Activated CD4-positive, alpha-beta T cell treated with anti-CD3 and anti-CD28 coated beads for 1 hour (primary cell): ENCODE data around the gene LRIT2.
"Not testable (repeated sequence)": the region's sequence is repeated elsewhere in the genome, so short reads cannot be mapped to it uniquely, and the experiment has no call there.

Experiments used
- DNase-seq: peaks from one replicate; pipeline ENCODE4 v3.0.0-alpha.2; 2020

LRIT2 gene

GRCh38 chr10:84204122-84204521 is 21.2 kb downstream of the LRIT2 start:
- no peak for DNase-seq

GRCh38 chr10:84202349-84202748 is 23.0 kb downstream of the LRIT2 start:
- no peak for DNase-seq

DNA sequence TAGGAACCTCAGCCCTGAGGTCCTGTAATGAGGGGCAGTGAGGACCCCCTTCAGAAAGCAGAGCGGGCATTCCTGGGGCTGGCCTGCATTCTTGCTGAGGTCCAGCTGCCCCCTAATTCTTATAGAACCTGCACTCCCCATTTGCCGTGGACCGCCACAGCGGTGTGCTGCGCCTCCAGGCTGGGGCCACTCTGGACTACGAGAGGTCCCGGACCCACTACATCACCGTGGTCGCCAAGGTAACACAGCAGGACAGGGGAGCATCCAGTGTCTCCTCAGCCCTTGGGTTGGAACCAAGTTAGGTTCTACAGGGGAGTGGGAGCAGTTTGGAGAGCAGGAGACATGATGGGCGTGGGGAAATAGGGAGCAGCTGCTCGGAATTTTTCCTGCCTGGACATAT is 23.7 kb downstream of the LRIT2 start:
- no peak for DNase-seq

DNA sequence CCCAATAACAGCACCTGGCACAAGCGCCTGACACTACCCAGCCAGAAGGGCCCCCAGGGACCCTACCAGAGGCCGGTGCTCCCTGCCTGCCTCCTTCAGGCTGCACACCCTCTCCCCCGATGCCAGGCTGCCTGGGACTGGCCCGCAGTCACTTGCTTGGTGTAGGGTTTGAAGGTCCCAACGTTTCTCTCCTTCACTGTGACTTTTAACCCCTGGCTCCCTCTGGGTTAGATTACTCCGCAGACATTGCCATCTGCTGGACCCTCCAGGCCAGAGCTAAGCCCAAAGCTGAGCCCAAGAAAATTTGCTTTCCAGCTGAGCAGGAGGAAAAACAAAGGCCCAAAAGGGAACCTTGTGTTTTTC is 24.1 kb downstream of the LRIT2 start:
- DNase-seq = no peak

- no peak for DNase-seq
Measured at GRCh38 chr10:84200537-84201243, 24.7 kb downstream of the LRIT2 start.

DNA sequence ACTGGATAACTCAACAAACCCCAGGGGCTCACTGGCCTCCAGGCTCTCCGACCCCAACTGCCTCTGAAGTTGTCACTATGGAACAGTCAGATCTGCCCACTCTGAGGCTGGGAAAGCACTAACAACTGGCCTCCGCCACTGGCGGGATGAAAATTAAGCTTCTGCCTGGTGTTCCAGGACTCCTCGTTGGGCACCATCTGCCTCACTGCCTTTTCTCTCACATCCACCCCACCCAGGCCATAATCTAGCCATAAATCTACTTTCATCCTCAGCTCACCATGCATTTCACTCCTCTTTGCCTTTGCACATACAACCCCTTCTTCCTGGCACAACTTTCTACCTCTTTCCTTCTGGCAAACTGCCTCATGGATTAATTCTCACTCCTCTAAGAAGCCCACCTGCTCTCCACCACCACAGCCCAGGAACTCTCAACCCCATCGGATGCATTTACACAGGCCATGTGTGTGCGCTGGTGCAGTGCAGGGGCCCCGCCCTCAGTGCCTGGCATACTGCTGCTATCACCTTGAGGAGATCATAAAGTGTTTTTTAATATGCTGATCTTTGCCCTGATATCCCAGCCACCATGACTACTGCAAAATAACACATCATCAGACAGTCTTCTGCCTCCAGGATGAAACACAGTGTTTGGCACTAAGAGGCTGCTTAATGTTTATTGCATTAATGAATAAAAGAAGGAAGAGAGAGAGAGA is 27.0 kb downstream of the LRIT2 start:
- DNase-seq = no peak

GRCh38 chr10:84197643-84198042 is 27.7 kb downstream of the LRIT2 start:
- no peak for DNase-seq

GRCh38 chr10:84196941-84197340 is 28.4 kb downstream of the LRIT2 start:
- DNase-seq = no peak

- no peak for DNase-seq
Measured at GRCh38 chr10:84196083-84196482, 29.3 kb downstream of the LRIT2 start.

DNA sequence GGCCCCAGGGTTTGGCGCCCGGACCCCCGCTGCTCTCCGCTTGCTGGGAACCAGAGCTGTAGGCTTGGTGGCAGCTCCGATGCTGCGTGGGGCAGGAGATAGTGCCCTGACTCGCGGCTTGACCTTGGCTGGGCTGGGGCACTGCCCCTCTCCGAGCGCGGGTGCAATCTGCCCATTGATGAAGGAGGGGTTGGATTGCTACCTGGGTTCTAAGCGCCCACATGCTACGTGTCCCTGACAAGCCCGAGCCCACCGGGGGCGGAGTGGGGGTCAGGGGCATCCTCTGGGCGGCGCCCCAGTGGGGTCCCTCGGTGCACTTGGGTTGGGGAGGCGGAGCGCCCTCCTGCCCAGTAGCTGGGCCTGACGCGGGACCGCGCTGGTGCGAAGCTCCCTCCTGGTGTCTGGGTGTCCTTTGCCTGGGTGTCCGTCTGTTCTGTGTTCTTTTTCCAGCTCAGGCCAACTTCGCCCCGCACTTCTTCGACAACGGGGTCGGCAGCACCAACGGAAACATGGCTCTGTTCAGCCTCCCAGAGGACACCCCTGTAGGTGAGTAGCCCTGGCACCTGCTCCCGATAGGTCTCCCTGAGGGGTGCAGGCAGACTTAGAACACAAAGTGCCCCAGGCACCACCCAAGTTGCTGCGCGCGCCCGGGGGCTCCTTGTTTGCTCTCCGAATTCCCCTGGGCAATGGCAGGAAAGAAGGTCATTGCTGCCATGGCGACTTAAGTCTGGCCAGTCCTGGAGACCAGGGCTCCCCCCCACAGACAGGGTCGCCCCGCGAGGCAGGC is 30.1 kb downstream of the LRIT2 start:
- DNase-seq = no peak

DNA sequence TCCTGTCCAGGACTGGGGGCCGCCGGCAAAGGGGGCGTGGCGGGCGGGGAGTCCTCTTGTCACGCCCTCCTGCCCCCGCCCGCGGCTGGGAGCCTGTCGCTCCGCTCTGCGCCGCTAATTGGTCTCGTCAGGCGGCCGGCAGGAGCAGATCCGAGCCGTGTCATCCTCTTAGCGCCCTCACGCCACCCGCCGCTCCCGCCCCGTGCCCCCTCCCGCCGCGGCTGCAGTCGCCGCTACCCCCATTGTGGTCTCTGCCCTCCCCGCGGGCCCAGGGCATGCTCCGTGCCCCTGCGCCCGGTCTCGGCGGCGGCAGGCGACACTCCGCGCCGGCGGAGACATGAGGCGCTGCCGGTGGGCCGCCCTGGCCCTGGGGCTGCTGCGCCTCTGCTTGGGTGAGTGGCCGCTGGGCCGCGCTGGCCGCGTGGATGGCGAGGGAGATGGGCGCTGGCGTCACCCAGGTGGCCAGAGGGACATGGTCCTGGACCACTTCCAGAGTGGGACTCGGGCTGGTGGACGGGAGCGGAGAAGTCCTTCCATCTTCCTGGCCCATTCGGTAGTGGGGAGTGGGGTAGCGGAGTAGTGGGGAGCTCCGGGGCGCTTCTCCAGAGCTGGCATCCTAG is 30.8 kb downstream of the LRIT2 start, which contains the start of gene CDHR1:
Gene CDHR1, plus strand, starts transcription at position 114 of the 620 bp plus-strand sequence. Its CDS starts 224 bp downstream, at position 338.
- DNase-seq = no peak

DNA sequence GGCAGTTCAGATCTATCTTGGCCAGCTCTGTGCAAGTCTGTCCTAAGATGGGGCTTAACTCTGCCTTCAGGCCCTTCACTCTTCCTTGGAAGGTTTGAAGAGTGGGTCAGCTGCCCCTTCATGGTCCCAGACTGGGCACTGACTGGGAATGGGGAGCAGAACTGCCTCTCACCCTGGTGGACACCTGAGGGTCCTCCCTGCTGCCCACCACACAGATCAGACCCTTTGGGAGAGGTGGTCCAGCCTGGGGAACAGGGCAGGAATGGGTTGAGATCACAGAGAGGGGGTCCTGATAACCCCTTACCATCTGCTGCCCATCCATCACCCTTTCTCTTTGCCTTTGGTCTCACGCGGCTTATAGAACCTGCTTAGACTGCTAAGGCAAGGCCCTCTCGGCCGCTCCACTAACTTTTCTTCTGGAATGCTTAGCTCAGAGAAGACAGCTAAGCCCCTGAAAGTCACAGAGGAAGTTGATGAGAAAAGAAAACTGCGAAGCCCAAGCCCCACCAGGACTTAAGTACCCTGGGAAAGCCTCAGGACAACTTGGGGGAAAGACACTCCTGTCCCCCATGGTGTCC is 31.4 kb downstream of the LRIT2 start:
- DNase-seq = no peak

GRCh38 chr10:84193327-84193726 is 32.0 kb downstream of the LRIT2 start:
- DNase-seq = no peak

- no peak for DNase-seq
Measured at GRCh38 chr10:84191106-84191505, 34.2 kb downstream of the LRIT2 start.

DNA sequence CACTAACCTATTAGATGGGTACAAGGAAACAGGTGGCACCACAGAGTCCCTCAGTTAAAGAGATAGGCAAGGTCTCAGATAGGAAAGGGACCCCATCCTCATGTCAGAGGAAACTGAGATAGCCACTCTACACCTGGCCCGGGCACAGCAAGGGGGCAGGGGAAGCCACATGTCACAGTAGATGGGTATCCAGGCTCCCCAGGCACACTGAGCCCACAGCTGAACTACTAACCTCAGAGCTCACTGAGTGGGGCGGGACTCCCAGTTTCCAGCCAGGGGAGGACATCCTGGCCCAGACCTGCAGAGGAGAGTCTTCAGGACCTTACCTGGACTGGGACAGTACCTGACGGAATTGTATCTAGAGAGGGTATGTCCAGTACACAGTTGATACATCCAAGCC is 34.7 kb downstream of the LRIT2 start:
- DNase-seq = no peak

DNA sequence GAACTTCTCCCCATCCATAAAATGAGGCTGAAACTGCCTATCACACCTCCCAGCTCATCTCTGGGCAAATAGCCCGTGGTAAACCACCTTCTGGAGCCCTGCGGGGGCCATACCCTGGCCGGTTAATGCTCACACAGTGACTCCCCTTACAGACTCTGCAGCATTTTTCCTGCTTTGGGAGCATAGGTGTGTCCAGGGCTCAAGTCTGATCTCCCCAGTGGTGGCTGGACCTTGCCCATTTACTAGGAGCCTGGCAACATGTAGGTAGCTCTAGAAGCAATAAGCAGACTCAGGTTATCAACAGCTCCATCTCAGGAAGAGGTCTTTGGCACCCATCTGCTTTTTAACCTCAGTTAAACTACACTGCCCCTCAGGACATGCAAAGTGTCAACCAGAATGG is 36.5 kb downstream of the LRIT2 start:
- DNase-seq = no peak

DNA sequence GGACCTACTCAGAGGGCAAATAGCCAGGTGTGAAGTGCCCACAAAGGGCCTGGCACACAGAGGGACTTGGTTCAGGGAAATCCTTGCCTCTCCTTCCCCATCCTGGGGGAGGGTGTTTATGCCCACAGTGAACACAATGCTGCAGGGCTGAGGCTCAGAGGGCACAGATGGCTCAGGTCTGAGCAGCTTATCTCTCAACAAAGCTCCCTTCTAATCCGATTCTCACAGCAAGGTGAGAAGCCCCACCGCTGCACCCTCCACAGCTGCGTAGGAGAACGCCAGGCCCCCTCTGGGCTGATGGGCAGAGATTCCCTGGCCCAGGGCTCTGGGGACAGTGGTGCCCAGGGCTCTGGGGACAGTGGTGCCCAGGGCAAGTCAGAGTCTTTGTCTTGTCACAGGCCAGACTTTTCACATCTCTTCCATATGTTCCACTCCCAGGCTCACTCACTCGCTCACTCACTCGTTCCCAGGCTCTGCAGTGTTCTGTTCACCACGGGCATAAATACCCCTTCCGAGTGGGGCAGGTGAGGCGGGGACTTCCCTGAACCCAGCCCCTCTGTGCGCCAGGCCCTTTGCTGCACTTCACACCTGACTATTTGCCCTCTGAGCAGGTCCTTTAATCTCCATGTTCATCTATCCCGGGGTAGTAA is 39.7 kb downstream of the LRIT2 start:
- DNase-seq = no peak

GRCh38 chr10:84184517-84184916 is 40.8 kb downstream of the LRIT2 start:
- DNase-seq = no peak

GRCh38 chr10:84181631-84182030 is 43.7 kb downstream of the LRIT2 start:
- no peak for DNase-seq

DNA sequence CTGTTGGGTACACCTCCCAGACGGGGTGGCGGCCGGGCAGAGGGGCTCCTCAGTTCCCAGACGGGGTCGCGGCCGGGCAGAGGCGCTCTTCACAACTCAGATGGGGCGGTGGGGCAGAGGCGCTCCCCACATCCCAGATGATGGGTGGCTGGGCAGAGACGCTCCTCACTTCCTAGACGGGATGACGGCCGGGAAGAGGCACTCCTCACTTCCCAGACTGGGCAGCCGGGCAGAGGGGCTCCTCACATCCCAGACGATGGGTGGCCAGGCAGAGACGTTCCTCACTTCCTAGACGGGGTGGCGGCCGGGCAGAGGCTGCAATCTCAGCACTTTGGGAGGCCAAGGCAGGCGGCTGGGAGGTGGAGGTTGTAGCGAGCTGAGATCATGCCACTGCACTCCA is 45.0 kb downstream of the LRIT2 start:
- not testable (repeated sequence) for DNase-seq

DNA sequence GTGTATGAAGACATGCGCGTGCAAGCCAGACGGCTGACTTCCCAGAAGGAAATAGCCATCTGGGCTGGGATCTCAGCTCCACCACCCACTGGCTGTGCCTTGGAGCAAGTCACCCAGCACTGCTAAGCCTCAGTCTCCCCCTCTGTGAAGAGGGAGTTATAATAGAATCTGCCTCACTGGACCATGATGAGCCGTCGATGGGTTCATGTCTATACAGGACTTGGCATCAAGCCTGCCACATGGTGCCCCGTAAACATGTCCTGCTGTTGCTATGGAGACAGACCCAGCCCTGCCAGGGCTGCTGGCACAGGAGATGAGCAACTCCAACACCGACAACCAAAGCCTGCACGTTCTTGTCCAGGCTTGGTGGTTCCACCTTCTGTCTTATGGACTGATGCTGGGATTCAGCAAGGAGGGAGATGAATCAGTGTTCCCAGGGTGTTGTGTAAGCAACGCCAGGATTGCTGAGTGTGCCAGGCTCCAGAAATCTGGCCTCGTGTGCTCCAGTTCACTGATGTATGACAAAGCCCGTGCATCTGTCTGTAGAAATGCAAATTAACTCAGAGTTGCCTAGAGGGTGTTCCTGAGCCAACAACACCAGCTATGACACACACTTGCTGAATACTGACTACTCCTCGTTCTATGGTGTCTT is 46.2 kb downstream of the LRIT2 start:
- no peak for DNase-seq

GRCh38 chr10:84178160-84178609 is 47.2 kb downstream of the LRIT2 start:
- no peak for DNase-seq
